ENCODE data around the gene LRFN2. TPM values are rescaled to one million over a fixed set of nuclear protein-coding genes. Genes with fewer than 3 reads are reported as not detected.

Gene LRFN2
- total and polyA plus RNA-seq, 2 donors (not counting 1 experiment from before 2014, with no cell fraction given) = not detected

DNA sequence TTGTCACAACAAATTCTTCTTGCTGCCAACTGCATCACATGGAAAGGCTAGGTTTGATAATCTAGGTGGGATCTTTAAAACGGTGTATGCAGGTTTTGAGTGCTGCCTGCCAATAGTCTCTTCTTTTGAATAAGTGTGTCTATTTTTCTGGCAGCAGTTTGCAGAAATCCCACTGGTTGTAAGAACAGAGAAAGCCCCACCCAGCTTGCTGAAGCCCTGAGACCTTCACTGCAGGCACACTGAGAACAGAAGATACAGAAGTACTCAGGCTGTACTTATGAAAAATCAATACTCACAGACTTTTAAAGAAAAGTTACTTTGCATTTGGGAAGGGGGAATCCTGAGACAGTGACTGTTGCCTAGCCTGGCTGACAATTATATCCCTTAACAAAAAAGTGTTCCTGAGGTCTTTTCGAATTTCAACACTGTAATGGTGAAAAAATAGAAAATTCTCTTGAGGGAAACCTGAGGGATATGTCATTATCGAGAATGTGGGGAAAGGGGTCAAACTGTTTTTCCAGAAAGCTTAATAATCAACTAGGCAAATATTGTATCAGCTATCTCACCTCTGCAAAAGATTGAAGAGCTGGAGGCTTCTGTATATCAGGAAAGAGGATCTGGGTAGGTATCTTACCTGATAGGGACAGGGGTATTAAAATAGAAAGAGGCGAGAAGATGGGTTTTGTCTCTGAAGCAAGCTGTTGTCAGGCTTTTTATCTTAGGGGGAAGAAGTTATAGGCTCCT, 199.9 kb downstream of the LRFN2 start:
- H3K27me3 ChIP-seq (replicated peaks in 1 of 4; ENCODE audit: control extremely low read depth in 1 of 4, control insufficient read depth in 3 of 4, insufficient read depth in 4 of 4, low read length in 3 of 4) = peaks cover 0 to 4% (median 0%) of the 10 kb centered on the region in 4 experiments
- ATAC-seq (ENCODE audit: low read depth) (no peak), DNase-seq (no peak)
- intact Hi-C loops (cut with micrococcal nuclease) = no loop called here
- H3K9ac ChIP-seq (ENCODE audit: low read length) = no peak overlapping the region
- WGBS (ENCODE audit: insufficient coverage) = 90% methylated on average over 2 of the region's 4 CpGs
- no peaks in the 10 kb centered on the region for H3K79me2 ChIP-seq (ENCODE audit: control insufficient read depth, insufficient read depth, low read length)
- ChIA-PET POLR2A (no interaction called here), CTCF (no interaction called here)
- no peaks in the 10 kb centered on the region for H3K36me3 ChIP-seq (replicated peaks in 1 of 2; ENCODE audit: control extremely low read depth in 1 of 2, control insufficient read depth in 1 of 2, extremely low read depth in 1 of 2, insufficient read depth in 2 of 2, low read length in 1 of 2)
- H3K4me1 Mint-ChIP-seq = no peaks in the 10 kb centered on the region
- H3K27ac Mint-ChIP-seq = no peak overlapping the region
- no peaks in the 10 kb centered on the region for H3K9me3 Mint-ChIP-seq (ENCODE audit: insufficient read depth)
- H3K4me3 Mint-ChIP-seq = no peak overlapping the region
- no peak overlapping the region for H3K4me3 ChIP-seq (ENCODE audit: control extremely low read depth in 1 of 5, extremely low read depth in 1 of 5, insufficient read depth in 1 of 5, low read depth in 2 of 5, low read length in 4 of 5)
- H4K20me1 ChIP-seq (ENCODE audit: control insufficient read depth, insufficient read depth, low read length, poor library complexity, severe bottlenecking) = no peaks in the 10 kb centered on the region
- H3K4me2 ChIP-seq (replicated peaks; ENCODE audit: low read depth, low read length, poor library complexity, severe bottlenecking) = no peak overlapping the region
- H3K27me3 Mint-ChIP-seq = peaks cover 8% of the 10 kb centered on the region
- H3K27ac ChIP-seq (ENCODE audit: low read length in 2 of 2) = no peak overlapping the region
- no peak overlapping the region for H2AFZ ChIP-seq (ENCODE audit: insufficient read depth, low read depth, low read length, poor library complexity, severe bottlenecking)
- H3K4me1 ChIP-seq (ENCODE audit: control insufficient read depth in 2 of 2, insufficient read depth in 2 of 2, low read length in 2 of 2) = no peaks in the 10 kb centered on the region
- no peak for TF ChIP-seq EZH2 (IDR thresholded peaks at IDR 0.05; ENCODE audit: borderline replicate concordance, insufficient read depth, low read depth, low read length, poor library complexity, severe bottlenecking)
- TF ChIP-seq, protein P1, sequence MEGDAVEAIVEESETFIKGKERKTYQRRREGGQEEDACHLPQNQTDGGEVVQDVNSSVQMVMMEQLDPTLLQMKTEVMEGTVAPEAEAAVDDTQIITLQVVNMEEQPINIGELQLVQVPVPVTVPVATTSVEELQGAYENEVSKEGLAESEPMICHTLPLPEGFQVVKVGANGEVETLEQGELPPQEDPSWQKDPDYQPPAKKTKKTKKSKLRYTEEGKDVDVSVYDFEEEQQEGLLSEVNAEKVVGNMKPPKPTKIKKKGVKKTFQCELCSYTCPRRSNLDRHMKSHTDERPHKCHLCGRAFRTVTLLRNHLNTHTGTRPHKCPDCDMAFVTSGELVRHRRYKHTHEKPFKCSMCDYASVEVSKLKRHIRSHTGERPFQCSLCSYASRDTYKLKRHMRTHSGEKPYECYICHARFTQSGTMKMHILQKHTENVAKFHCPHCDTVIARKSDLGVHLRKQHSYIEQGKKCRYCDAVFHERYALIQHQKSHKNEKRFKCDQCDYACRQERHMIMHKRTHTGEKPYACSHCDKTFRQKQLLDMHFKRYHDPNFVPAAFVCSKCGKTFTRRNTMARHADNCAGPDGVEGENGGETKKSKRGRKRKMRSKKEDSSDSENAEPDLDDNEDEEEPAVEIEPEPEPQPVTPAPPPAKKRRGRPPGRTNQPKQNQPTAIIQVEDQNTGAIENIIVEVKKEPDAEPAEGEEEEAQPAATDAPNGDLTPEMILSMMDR (IDR thresholded peaks at IDR 0.05) = no peak
- H3K9me3 ChIP-seq (ENCODE audit: control extremely low read depth in 1 of 3, control insufficient read depth in 2 of 3, insufficient read depth in 1 of 3, low read length in 2 of 3) = peaks cover 0 to 5% (median 0%) of the 10 kb centered on the region in 3 donors

DNA sequence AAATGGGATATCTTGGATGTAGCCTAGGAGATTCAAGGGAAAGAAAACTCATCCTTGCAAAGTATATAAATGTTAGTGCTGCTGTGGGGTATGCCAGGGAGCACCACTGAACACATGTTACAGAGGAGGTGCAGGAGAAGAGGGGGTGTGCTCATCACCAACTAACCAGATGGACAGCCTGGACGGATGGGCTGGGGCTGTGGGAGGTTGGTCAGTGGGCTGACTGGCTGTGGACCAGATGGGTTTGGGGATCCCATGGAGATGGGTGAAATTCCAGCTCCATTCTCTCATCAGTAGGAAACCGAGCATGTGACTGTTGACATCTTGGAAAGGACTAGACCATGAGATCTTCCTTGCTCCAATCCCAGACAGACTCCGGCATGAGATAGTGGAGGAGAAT, 201.0 kb downstream of the LRFN2 start:
- 86% methylated on average over 1 of the region's 3 CpGs for WGBS (ENCODE audit: insufficient coverage)
- H3K9ac ChIP-seq (ENCODE audit: low read length) = no peak overlapping the region
- no peak for ATAC-seq (ENCODE audit: low read depth)
- H3K27ac ChIP-seq (ENCODE audit: low read length in 2 of 2) = no peak overlapping the region
- no peaks in the 10 kb centered on the region for H4K20me1 ChIP-seq (ENCODE audit: control insufficient read depth, insufficient read depth, low read length, poor library complexity, severe bottlenecking)
- no peak overlapping the region for H3K4me3 ChIP-seq (ENCODE audit: control extremely low read depth in 1 of 5, extremely low read depth in 1 of 5, insufficient read depth in 1 of 5, low read depth in 2 of 5, low read length in 4 of 5)
- DNase-seq = no peak
- no peaks in the 10 kb centered on the region for H3K9me3 Mint-ChIP-seq (ENCODE audit: insufficient read depth)
- intact Hi-C loops (cut with micrococcal nuclease) = no loop called here
- peaks cover 8% of the 10 kb centered on the region for H3K27me3 Mint-ChIP-seq
- no peaks in the 10 kb centered on the region for H3K4me1 Mint-ChIP-seq
- no peaks in the 10 kb centered on the region for H3K36me3 ChIP-seq (replicated peaks in 1 of 2; ENCODE audit: control extremely low read depth in 1 of 2, control insufficient read depth in 1 of 2, extremely low read depth in 1 of 2, insufficient read depth in 2 of 2, low read length in 1 of 2)
- TF ChIP-seq EZH2 (IDR thresholded peaks at IDR 0.05; ENCODE audit: borderline replicate concordance, insufficient read depth, low read depth, low read length, poor library complexity, severe bottlenecking) = no peak
- TF ChIP-seq, protein P1 (IDR thresholded peaks at IDR 0.05) = no peak
- no peak overlapping the region for H2AFZ ChIP-seq (ENCODE audit: insufficient read depth, low read depth, low read length, poor library complexity, severe bottlenecking)
- no peaks in the 10 kb centered on the region for H3K4me1 ChIP-seq (ENCODE audit: control insufficient read depth in 2 of 2, insufficient read depth in 2 of 2, low read length in 2 of 2)
- H3K4me3 Mint-ChIP-seq = no peak overlapping the region
- POLR2A ChIA-PET = no interaction called here
- no peaks in the 10 kb centered on the region for H3K79me2 ChIP-seq (ENCODE audit: control insufficient read depth, insufficient read depth, low read length)
- CTCF ChIA-PET = no interaction called here
- no peak overlapping the region for H3K27ac Mint-ChIP-seq
- no peaks in the 10 kb centered on the region for H3K9me3 ChIP-seq (ENCODE audit: control extremely low read depth in 1 of 3, control insufficient read depth in 2 of 3, insufficient read depth in 1 of 3, low read length in 2 of 3)
- H3K4me2 ChIP-seq (replicated peaks; ENCODE audit: low read depth, low read length, poor library complexity, severe bottlenecking) = no peak overlapping the region
- H3K27me3 ChIP-seq (replicated peaks in 1 of 4; ENCODE audit: control extremely low read depth in 1 of 4, control insufficient read depth in 3 of 4, insufficient read depth in 4 of 4, low read length in 3 of 4) = peaks cover 0 to 4% (median 0%) of the 10 kb centered on the region in 4 experiments
